CD4-positive, alpha-beta T cell treated with Interleukin-2 at 100 ng/mL for 4 hours (primary cell): ENCODE measurements around the gene OPN1SW.
A peak's percentile ranks its signal among the peaks of the same experiment; 100 is the strongest.

ENCODE experiments used
- DNase-seq: peaks from one replicate; pipeline ENCODE4 v3.0.0-alpha.2; 2020; ENCODE audit warnings: low spot score

OPN1SW gene

DNA sequence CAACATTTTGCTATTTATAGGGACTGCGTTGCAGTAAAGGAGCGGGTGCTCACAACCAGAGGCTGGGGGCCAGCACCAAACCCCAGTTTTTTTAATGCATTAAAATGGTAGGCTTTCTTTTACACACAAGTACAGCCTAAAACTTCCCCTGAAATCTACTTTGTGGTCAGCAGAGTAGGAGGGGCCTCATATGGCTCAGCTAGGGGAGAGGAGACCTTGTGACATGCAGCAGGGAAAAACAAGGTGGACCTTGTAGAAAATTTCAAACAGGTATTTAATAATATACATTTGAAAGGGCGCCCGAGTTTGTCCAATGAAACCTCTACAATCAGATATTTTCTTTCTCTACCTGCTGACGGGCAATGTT lies 17.6 kb upstream of the OPN1SW start:
- DNase-seq: no peak

DNA sequence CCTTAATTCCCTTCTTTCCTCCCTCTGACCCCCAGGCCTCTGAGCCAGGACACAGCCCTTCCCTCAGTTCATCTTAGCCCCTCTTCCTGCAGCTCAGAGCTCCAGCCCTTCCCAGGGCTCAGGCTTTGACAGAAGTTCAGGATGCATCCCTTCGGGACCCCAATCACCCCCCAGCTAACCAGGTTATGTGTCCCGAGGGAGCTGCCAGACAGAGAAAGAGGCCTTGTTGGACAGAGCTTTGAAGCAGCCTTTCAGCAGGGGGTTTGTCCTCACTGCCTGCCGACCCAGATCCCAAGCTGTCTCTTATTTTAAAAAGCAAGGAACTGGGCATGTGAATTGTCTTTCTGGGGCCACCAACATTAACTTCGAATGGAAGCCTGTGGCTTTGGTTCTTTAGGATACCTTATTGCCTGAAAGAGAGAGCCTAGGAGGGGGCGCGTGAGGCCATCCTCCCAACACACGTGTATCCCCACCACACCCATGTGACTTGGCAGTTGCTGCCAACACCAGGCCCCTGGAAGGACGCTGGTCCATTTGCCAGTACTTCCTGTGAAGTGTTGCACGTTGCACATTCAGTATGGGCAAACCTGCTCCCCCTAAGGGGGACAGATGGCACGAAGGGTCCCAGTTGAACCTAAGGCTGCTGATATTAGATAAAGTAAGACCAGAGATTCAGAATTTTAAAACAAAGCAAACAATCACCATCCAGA lies 17.0 kb upstream of the OPN1SW start:
- DNase-seq: no peak

DNA sequence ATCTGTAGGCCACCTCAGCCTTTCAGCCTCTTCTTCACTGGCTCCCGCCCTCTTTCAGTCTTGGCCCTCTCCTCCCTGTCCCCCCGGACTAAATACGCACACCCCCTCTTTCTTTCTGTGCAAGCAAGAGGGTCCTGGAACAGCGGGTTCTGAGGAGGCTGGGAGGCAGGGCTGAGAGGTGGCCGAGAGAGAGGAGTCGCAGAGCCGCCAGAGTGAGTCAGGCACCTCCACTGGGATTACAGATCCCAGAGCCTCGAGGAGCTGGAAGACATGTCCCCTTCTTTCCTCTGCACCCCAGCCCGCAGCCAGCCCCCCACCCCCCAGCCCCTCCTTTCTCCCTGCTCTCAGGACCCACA lies 16.4 kb upstream of the OPN1SW start:
- DNase-seq: no peak

DNA sequence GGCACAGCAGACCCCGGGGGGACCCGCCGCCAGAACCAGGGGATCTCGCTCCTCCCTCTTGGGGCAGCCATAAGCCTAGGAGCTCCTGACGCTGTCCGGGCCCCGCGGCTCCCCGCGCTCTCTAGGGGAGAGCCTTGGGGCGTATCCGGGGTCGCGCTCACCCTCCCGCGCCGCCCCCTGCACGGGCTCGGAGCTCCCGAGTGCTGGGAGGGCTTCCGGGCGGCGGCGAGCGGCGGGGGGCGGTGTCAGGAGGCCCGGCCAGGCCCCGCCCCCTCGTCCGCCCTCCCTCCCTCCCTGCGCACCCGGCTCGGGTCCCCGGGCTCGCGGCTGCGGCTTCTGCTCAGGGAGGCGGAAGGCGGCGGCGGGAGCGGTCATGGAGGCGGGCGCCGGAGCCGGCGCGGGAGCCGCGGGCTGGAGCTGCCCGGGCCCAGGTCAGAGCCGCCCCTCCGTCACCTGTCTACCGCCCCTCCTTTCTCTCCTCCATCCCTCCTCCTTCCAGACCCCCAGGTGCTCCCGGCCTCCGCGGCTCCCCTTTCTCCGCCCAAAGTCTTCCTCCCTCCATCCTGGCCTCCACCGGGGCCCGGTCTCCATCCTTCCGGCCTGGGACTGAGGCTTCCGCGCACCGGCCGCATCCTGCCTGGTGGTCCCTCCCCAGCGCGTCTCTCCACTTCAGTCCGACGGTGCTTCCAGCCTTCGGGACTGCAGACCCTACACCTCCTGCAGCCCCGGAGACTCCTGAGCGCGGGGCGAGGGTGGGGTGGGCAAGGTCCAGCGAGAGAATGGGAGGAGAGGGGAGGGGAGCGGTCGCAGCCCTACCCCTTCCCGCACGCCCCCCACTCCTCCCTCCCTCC lies 15.8 kb upstream of the OPN1SW start, which contains the start of gene CCDC136:
CCDC136 (plus strand) TSS at position 848 of the 851 bp plus-strand sequence. CDS start 444 bp downstream, outside the sequence.
- peak; percentile 71 for DNase-seq

DNA sequence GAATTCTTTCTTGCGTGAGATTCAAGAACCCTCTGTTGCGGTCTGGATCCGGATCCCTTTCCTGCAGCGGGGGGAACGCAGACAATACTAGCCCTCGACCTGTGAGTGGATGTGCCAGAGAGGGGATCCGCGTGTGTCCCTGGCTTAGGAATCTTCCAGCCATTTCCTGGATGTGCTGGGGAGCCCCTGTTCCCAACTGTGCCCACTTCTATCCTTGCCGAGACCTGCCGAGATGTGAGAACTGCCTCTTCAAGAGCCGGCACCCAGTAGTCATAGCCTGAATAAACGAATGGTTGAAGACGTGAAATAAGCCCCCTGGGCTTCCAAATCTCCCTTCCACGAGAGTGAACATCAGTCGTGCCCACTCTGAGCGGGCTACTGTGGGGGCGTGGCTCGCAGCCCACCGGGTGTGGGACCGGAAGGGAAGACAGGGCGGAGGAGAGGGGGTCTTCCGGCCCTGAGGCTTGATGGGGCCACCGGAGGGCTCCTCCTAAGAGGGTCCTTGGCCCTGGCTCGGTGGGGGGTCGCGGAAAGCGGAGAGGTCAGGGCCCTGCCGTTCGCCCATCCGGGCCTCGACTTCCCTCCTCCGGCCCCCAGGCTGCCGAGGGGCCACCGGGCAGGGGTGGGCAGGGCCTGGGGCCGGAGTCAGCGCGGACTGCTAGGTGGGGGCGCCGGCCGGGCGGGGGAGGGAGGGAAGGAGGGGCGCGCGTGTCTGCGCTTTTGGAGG lies 14.9 kb upstream of the OPN1SW start:
- DNase-seq: no peak

DNA sequence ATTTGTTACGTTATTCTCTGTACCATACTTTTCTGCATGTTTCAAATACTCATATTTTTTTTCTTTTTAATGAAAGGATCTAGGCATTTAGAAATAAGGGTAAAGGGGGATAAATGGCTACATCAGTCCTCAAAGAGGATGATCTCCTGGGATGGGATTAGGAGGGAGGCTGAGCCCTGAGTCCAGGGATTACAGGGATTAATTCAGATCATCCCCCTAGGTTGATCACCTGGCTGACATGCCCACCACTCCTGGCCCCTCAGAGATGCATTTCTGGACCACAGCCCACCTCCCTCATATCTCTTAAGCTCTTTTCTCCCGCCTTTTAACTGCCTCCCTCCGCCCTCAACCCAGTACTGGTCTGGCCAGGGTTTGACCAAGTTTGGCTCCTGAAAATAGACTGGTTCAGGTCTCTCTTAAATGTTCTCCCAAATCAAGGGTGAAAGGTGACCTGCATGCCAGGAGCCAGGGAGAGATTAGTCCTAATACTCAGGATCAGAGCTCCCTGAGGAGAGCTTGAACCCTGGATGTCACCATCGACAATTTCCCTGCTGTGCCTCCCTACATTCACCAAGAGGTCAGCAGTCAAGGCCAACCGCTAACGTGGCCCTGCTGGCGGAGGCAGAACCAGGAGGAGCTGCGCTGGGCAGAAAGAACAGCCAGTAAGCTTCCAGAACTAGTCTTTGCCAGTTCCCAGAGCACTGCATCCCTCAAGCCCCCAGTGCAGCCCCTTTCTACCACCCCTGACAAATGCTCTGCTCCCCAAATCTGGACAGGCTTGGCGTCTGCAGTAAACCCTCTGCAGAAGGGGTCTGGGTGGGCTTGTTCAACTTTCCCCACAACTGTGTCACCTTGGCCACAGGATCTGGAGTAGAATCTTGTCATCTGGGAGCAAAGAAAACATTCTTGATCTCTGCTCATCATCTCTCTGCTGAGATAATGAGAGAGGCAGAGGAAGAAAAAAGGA lies 13.1 kb upstream of the OPN1SW start:
- no peak for DNase-seq

DNA sequence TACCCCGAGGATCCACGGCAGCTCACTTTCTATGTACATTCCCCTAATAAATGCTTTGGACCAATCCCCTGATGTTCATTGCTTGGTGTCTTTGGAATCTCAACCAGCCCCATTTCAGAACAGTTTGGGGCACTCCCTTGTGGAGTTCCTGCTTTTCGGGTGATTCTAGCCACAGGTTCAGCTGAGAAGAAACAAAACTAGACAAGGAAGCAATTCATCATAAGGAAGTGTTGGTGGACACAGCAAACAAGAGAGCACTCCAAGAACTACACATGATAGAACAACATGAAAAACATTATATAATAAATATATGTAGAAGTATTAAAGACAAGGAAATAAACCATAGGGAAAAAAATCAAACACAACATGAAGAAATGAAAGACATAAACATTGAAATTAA lies 10.1 kb upstream of the OPN1SW start:
- DNase-seq: no peak

DNA sequence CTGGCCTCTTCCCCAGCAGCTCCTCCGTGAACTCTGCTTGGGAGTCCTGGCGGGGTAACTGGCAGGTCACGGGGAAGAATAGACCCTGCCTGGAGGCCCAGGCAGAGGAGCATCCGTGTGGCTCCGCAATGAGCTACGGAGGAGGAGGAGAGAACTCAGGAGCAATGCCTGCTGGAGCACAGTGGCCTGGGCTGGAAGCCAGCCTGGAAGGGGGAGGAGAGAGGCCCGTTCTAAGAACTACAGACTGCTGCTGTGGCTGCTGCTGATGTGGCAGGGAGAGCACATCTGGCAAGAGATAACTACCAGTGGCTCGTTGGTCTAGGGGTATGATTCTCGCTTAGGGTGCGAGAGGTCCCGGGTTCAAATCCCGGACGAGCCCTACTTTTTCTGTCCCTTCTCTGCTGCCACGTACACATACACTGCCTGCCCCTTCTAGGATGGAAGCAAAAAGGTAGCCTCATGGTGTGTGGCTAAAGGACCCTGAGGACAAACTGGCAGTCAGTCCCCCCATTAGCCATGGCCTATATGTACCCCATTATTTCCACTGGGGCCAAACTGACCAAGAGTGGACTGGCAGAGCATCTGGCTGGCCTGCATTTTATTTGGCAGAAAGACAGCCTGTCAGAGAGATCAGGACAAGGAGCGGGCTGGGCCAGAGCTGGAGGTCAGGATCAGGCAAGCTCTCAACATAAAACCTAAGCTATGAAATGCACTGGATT lies 7.7 kb upstream of the OPN1SW start:
- DNase-seq: no peak

DNA sequence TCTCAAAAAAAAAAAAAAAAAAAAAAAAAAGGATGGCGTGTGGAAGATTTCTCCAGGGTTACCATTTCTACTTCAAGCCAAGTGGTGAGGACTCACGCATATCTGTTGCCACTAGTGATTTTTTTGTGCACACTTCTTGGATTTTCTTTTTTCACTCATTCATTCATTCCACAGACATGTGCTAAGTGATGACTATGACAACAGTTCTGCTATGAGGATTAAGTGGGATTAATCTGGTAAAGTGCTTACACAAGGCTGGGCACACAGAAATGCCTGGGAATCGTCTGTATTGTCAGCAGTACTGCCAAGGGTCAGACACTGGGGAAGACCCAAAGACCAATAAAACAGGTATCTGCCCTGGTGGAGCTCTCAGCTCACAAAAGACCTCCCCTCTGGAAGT lies 6.3 kb upstream of the OPN1SW start:
- DNase-seq: no peak

DNA sequence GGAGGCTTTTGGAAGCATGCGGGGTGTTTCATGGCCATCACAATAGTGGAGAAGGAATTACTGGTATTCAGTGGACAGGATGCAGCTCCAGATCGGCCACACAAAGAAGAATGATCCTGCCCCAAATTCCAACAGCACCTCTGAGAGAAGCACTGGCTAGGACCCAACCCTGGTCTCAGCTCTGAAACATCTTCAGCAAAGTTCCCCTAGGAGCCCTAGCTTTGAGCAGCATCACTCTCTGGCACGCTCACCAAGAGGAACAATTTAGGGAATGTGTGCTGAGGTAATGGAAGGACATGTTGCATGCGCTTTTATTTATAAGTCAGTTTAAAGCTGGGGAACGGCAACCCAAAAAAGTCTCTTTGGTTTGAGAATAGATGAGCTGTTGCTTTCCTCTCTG lies 5.5 kb upstream of the OPN1SW start:
- DNase-seq: no peak

DNA sequence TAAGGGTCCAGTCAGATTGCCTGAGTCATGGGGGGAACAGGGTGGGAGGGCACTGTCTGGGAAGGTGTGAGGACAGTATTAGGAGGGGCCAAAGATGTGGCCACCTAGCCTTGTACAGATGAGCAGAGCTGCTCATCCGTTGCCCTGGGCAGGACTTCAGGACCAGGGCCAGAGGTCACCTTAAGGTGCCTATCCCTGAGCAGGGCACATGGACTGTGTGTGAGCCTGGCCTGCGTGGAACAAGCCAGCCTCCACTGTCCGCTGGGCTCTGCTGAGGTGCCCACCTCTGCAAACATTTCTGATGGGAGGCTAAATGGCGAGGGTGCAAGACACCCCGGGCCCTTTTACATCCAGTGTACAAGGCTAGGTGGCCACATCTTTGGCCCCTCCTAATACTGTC lies 3.4 kb upstream of the OPN1SW start:
- no peak for DNase-seq

DNA sequence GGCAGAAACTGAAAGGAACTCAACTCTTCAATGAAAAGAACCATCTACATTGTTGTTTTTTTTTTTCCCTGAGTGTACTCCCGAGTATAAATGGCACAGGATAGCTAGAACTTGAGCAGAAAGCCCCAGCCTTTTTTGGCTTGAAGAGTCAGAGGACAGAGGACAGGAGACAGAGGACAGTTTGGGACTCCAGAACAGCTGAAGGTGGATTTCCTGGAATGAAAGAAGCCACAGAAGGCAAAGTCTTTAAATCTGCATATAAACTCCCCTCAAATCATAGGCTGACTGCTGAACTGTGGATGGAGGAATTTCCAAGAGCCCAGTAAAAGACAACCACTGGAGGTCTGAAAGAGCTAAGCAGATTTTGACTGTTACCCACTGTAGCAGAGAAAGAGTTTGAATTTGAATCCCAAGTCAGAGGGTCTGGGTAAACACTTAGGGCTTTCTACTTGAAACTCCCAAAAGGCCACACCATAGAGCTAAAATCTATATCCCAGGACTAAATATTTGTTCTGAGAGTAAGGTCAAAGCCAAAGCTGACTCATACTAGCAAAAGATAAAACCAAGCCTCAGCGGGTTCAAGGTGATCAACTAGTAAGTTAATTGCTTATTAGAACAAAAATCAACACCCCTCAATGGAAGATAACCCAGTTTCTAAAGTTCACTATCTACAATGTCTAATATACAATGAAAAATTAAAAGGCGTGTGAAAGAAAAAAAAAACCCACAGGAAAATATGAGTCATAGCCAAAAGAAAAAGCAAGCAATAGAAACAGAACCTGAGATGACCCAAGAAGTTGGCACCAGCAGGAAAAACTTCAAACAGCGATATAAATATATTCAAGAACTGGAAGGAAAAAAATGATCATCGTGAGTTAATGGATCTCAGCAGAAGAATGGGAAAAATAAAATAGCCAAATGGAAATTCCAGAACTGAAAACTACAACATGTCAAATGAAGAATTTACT lies 1.8 kb upstream of the OPN1SW start:
- DNase-seq: no peak

DNA sequence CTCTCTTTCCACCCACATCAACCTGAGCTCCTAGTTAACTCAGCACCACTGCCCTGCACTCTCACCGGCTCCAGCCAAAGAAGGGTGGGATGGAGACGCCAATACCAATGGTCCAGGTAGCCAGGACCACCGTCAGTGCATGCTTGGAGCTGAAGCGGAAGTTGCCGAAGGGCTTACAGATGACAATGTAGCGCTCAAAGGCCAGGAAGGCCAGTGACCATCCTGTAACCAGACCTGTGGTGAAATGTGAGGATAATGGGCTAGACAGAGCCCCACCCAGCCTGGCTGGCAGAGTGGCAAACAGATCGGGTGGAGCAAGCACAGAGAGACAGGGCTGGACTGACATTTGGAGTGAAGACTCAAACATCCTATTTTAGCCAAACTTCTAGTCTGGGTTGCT lies 673 bp downstream of the OPN1SW start:
- no peak for DNase-seq

DNA sequence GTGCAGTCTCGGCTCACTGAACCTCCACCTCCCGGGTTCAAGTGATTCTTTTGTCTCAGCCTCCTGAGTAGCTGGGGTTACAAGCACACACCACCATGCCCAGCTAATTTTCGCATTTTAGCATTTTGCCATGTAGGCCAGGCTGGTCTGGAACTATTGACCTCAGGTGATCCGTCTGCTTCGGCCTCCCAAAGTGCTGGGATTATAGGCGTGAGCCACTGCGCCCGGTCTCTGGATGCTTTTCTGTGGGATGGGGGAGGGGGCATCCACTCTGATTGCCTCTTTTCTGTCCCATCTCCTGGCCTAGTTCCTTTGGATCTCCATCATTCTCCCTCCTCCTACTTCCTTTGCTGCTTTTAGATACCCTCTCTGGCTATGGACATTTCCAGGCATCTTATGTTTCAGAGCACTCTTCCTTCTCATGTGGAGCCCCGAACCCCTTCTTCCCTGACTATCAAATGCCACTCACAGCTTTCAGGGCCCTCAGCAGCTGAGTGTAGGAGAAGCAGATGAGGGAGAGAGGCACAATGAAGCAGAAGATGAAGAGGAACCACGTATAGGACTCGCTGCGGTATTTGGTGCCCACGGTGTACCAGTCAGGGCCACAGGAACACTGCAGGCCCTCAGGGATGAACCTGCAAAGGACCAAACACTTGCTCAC lies 1.4 kb downstream of the OPN1SW start:
- no peak for DNase-seq

DNA sequence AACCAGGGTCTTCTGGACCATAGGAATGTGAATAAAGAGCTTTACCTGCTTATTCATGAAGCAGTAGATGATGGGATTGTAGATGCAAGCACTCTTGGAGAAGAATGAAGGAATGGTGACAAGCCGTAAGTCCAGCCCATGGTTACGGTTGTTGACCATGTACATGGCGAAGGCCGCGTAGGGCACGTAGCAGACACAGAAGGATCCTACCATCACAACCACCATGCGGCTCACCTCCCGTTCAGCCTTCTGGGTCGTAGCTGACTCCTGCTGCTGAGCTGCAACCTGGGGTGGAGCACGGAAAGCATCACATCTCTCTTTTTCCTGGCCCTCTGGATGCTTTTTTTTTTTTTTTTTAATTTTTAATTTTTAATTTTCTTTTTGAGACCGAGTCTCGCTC lies 2.0 kb downstream of the OPN1SW start:
- no peak for DNase-seq

DNA sequence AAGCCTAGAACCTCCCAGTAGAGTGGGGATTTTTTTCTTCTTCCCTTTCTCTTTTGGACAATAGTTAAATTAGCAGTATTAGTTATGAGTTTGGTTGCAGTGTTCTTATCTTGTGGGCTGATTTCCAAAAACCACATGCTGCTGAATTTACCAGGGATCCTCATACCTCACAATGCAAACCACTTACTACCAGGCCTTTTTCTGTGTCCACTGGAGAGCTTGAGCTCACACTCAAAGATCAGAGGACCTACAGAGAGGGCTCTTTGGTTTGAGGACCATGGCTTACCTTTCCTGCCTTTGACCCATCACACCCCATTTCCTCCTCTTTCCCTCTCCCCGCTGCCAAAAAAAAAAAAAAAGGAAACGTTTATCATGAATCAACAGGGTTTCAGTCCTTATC lies 5.4 kb downstream of the OPN1SW start:
- DNase-seq: no peak

DNA sequence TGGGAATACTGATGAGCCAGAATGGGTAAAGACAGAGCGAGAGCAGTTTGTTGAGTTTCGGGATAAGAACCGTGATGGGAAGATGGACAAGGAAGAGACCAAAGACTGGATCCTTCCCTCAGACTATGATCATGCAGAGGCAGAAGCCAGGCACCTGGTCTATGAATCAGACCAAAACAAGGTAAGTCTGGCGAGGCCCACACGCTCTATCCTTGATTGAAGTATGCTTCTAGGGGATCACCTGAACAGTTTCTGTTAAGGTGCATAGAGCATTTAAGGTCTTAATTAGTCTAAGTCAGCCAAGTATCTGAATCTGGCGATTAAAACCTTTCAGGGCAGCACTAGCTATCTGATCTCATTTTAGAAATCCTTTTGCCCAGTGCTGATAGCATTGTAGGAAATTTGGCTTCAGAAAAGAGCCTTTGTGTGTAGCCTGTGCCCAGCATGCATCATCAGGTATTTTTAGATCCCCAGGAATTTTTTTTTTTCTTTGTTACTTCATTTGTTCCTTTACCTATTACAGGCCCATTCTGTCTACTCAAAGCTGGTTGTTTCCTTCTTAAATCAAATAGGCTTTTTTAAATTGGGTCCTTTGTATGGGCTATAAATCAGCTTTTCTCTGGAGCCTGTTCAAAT lies 8.0 kb downstream of the OPN1SW start:
- DNase-seq: no peak

DNA sequence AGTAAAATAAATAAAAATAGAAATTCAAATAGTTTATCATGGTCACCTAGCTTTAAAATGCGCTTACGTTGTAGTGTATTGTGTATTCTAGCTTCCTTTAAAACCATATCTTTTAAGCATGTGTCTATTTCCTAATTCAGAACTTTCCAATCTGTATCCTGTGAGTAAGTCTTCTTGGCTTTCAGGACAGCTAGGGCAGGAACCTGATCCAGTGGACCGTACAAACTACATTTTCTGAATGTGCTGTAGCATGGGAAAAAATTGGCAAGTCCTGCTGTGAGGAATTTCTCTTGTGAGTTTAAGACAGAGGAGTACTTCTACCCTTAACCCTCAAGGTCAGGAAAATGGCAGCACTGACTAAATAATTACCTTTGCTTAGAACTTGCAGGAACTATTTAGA lies 12.1 kb downstream of the OPN1SW start:
- no peak for DNase-seq

DNA sequence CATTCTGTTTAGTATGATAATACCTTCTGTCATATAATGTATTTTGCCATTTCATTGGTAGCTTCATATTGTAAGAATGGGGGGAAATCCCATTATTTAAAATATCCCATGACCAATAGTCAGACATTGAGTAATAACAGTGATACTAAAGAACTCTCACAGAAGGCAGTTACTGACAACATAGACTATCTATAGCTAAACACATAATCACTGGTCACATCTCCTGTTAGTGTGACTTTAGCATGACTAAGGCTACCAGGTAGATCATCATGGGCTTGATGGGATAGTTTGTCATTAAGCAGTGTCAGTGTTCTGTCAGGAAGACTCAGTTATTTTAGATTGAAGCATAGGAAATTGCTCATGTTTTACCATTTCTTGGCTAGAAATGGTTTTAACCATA lies 16.4 kb downstream of the OPN1SW start:
- DNase-seq: no peak
